H9 (cell line): ENCODE measurements around the gene ATP13A3. TPM values are rescaled to one million over a fixed set of nuclear protein-coding genes. Genes with fewer than 3 reads are reported as not detected.

Experiments used
- DNase-seq: peaks from one replicate; pipeline ENCODE4 v3.0.0-alpha.2; 2017
- H2AFZ ChIP-seq: one replicate; pipeline ENCODE4 v1.6.1; 2013; ENCODE audit warnings: mild to moderate bottlenecking, low read length, control low read depth, moderate library complexity
- H2AK5ac ChIP-seq: 2 replicates; pipeline ENCODE4 v1.6.1; 2013; ENCODE audit warnings: low read length, control low read depth, mixed read lengths; ENCODE audit not compliant: insufficient read length
- H2BK120ac ChIP-seq: one replicate; pipeline ENCODE4 v1.6.1; 2013; ENCODE audit warnings: low read depth, mild to moderate bottlenecking, low read length, control low read depth, inconsistent platforms; ENCODE audit not compliant: poor library complexity, severe bottlenecking
- H2BK12ac ChIP-seq: 2 replicates; pipeline ENCODE4 v1.6.1; 2013; ENCODE audit warnings: low read length, control low read depth, mixed read lengths, low read depth; ENCODE audit not compliant: insufficient read length
- H2BK15ac ChIP-seq: 2 replicates; pipeline ENCODE4 v1.6.1; 2013; ENCODE audit warnings: low read depth, low read length, control low read depth
- H2BK20ac ChIP-seq: one replicate; pipeline ENCODE4 v1.6.1; 2013; ENCODE audit warnings: low read depth, mild to moderate bottlenecking, low read length, control low read depth, inconsistent platforms; ENCODE audit not compliant: poor library complexity, severe bottlenecking
- H2BK5ac ChIP-seq: 2 replicates; pipeline ENCODE4 v1.6.1; 2013; ENCODE audit warnings: low read length, control low read depth, mixed read lengths; ENCODE audit not compliant: insufficient read length
- H3K14ac ChIP-seq: 2 replicates; pipeline ENCODE4 v1.6.1; 2013; ENCODE audit warnings: low read length, control low read depth; ENCODE audit not compliant: insufficient read depth
- H3K18ac ChIP-seq: 2 replicates; pipeline ENCODE4 v1.6.1; 2013; ENCODE audit warnings: low read depth, mild to moderate bottlenecking, mixed read lengths, low read length, control low read depth; ENCODE audit not compliant: insufficient read length
- H3K23ac ChIP-seq: 2 replicates; pipeline ENCODE4 v1.6.1; 2013; ENCODE audit warnings: low read length, control low read depth, mixed read lengths, low read depth; ENCODE audit not compliant: insufficient read length
- H3K23me2 ChIP-seq: 2 replicates; pipeline ENCODE4 v1.6.1; 2013; ENCODE audit warnings: low read depth, mild to moderate bottlenecking, mixed read lengths, low read length, control low read depth; ENCODE audit not compliant: insufficient read length, poor library complexity, severe bottlenecking
- H3K27ac ChIP-seq: 2 replicates; pipeline ENCODE4 v1.5.1; 2013; ENCODE audit warnings: low read length, control low read depth, mixed read lengths, low read depth; ENCODE audit not compliant: insufficient read length
- H3K27me3 ChIP-seq: 2 replicates; pipeline ENCODE4 v1.6.1; 2013; ENCODE audit warnings: low read length, control low read depth, inconsistent platforms; ENCODE audit not compliant: insufficient read depth
- H3K4ac ChIP-seq: 2 replicates; pipeline ENCODE4 v1.6.1; 2013; ENCODE audit warnings: low read depth, mild to moderate bottlenecking, control low read depth, inconsistent platforms, low read length, moderate library complexity
- H3K4me1 ChIP-seq: 2 replicates; pipeline ENCODE4 v1.6.1; 2013; ENCODE audit warnings: low read length, control low read depth, inconsistent platforms; ENCODE audit not compliant: insufficient read depth
- H3K4me2 ChIP-seq: 2 replicates; pipeline ENCODE4 v1.6.1; 2013; ENCODE audit warnings: low read length, control low read depth, mixed read lengths; ENCODE audit not compliant: insufficient read length, insufficient read depth
- H3K56ac ChIP-seq: 2 replicates; pipeline ENCODE4 v1.6.1; 2013; ENCODE audit warnings: low read depth, mild to moderate bottlenecking, mixed read lengths, low read length, control low read depth; ENCODE audit not compliant: insufficient read length
- H3K79me1 ChIP-seq: 2 replicates; pipeline ENCODE4 v1.6.1; 2013; ENCODE audit warnings: low read depth, mild to moderate bottlenecking, moderate library complexity, low read length, control low read depth, inconsistent platforms; ENCODE audit not compliant: insufficient read depth, poor library complexity, severe bottlenecking
- H3K79me2 ChIP-seq: 2 replicates; pipeline ENCODE4 v1.6.1; 2013; ENCODE audit warnings: low read length, control low read depth, inconsistent platforms; ENCODE audit not compliant: insufficient read depth
- H3K9ac ChIP-seq: 2 replicates; pipeline ENCODE4 v1.6.1; 2013; ENCODE audit warnings: low read length, control low read depth, mixed read lengths; ENCODE audit not compliant: insufficient read length; ENCODE audit errors: extremely low read depth
- H3K9me3 ChIP-seq: one replicate; pipeline ENCODE4 v1.6.1; 2013; ENCODE audit warnings: low read depth, low read length, inconsistent platforms; ENCODE audit not compliant: control insufficient read depth
- H3T11ph ChIP-seq: one replicate; pipeline ENCODE4 v1.6.1; 2013; ENCODE audit warnings: mild to moderate bottlenecking, low read length, control low read depth, inconsistent platforms
- H4K20me1 ChIP-seq: one replicate; pipeline ENCODE4 v1.6.1; 2013; ENCODE audit not compliant: control insufficient read depth, insufficient read length, insufficient read depth
- H4K5ac ChIP-seq: 2 replicates; pipeline ENCODE4 v1.6.1; 2013; ENCODE audit warnings: low read depth, mild to moderate bottlenecking, mixed read lengths, low read length, control low read depth; ENCODE audit not compliant: insufficient read length
- H4K8ac ChIP-seq: replicated peaks from 2 replicates; pipeline ENCODE4 v1.6.1; 2013; ENCODE audit warnings: low read length, control low read depth, mixed read lengths, low read depth; ENCODE audit not compliant: insufficient read length
- H4K91ac ChIP-seq: 2 replicates; pipeline ENCODE4 v1.6.1; 2013; ENCODE audit warnings: low read depth, mild to moderate bottlenecking, moderate library complexity, mixed read lengths, low read length, control low read depth; ENCODE audit not compliant: insufficient read length
- H3K27ac Mint-ChIP-seq, 3 experiments: 2 replicates in 2 of 3; 3 replicates in 1 of 3; pipeline ENCODE4 v1.8.0; 2020 to 2021; ENCODE audit warnings: mixed read lengths in 3 of 3, mild to moderate bottlenecking in 1 of 3, moderate library complexity in 1 of 3
- H3K27me3 Mint-ChIP-seq: 2 replicates; pipeline ENCODE4 v1.8.0; 2021; ENCODE audit warnings: low read depth, mild to moderate bottlenecking, moderate library complexity, mixed read lengths
- H3K36me3 Mint-ChIP-seq, 3 experiments: 2 replicates in 2 of 3; 3 replicates in 1 of 3; pipeline ENCODE4 v1.8.0; 2020 to 2021; ENCODE audit warnings: low read depth in 3 of 3, mixed read lengths in 3 of 3; ENCODE audit not compliant: insufficient read depth in 1 of 3
- H3K4me1 Mint-ChIP-seq, 2 experiments: 2 replicates each; pipeline ENCODE4 v1.8.0; 2020; ENCODE audit warnings: mixed read lengths in 2 of 2
- H3K4me3 Mint-ChIP-seq, 2 experiments: 2 replicates in 1 of 2; 3 replicates in 1 of 2; pipeline ENCODE4 v1.8.0; 2020 to 2021; ENCODE audit warnings: mild to moderate bottlenecking in 2 of 2, mixed read lengths in 2 of 2, moderate library complexity in 1 of 2
- H3K9me3 Mint-ChIP-seq, 2 experiments: 2 replicates in 1 of 2; 3 replicates in 1 of 2; pipeline ENCODE4 v1.8.0; 2020; ENCODE audit warnings: mild to moderate bottlenecking in 2 of 2, mixed read lengths in 2 of 2, moderate library complexity in 1 of 2
- CTCF ChIP-seq: fragments of 200-600 bp; sonication (generic); conservative IDR thresholded peaks from 3 replicates; pipeline ENCODE4 v1.8.0; 2021; ENCODE audit warnings: antibody characterized with exemption, mild to moderate bottlenecking
- WGBS: extraction: QIAGEN DNeasy Blood & Tissue Kit; methylation state at CpG from one replicate; pipeline ENCODE4 v1.1.7; 2013; ENCODE audit warnings: missing lambda C conversion rate, low lambda C conversion rate, mixed read lengths; ENCODE audit not compliant: insufficient read length; ENCODE audit errors: extremely low coverage; 5-methylcytosine and 5-hydroxymethylcytosine counted together
- total RNA-seq: library from RNA; stranded (reverse); gene quantifications from 2 replicates; pipeline ENCODE4 v1.2.1, GENCODE V29; 2021

The ATP13A3 gene
- total RNA-seq, 1 experiment from 2014 or later, result 78.5 TPM

- H3K36me3 Mint-ChIP-seq, result peaks cover 0 to 4% (median 2%) of the 10 kb centered on the region in 3 experiments; a peak in 2 of 7 replicates
- no peaks in the 10 kb centered on the region for H3K27me3 Mint-ChIP-seq
Observed at GRCh38 chr3:194468086-194468485, 18.7 kb downstream of the ATP13A3 start.

More at GRCh38 chr3:194468086-194468485, 18.7 kb downstream of the ATP13A3 start:
- TF ChIP-seq CTCF, result no peak
- H2BK20ac ChIP-seq, result no peak overlapping the region
- H2BK15ac ChIP-seq, result no peak overlapping the region
- H3K4me3 Mint-ChIP-seq, result no peak overlapping the region
- no peak overlapping the region for H2AK5ac ChIP-seq
- no peaks in the 10 kb centered on the region for H3K9me3 Mint-ChIP-seq
- no peak overlapping the region for H3T11ph ChIP-seq
- H3K79me1 ChIP-seq, result peaks cover 5% of the 10 kb centered on the region
- H3K79me2 ChIP-seq, result peaks cover 11% of the 10 kb centered on the region; the same call in 1 of the 2 replicates
- no CpG with 5 or more reads among the region's 3 CpGs for WGBS
- H3K9ac ChIP-seq, result no peak overlapping the region
- H3K18ac ChIP-seq, result no peak overlapping the region
- H3K23me2 ChIP-seq, result no peaks in the 10 kb centered on the region
- H3K27me3 ChIP-seq, result no peaks in the 10 kb centered on the region
- no peak overlapping the region for H2BK120ac ChIP-seq
- no peak overlapping the region for H3K27ac Mint-ChIP-seq
- H3K14ac ChIP-seq, result no peak overlapping the region
- H2BK5ac ChIP-seq, result no peak overlapping the region
- H3K23ac ChIP-seq, result no peak overlapping the region
- H3K9me3 ChIP-seq, result no peaks in the 10 kb centered on the region
- H3K4ac ChIP-seq, result no peak overlapping the region
- H3K4me1 ChIP-seq, result peaks cover 4% of the 10 kb centered on the region; the same call in 1 of the 2 replicates
- no peak overlapping the region for H4K5ac ChIP-seq
- no peak overlapping the region for H4K8ac ChIP-seq
- H3K4me2 ChIP-seq, result no peak overlapping the region
- no peak overlapping the region for H3K27ac ChIP-seq
- DNase-seq, result no peak
- no peaks in the 10 kb centered on the region for H4K20me1 ChIP-seq
- no peak overlapping the region for H2BK12ac ChIP-seq
- H3K56ac ChIP-seq, result no peak overlapping the region
- no peak overlapping the region for H2AFZ ChIP-seq
- H4K91ac ChIP-seq, result no peak overlapping the region
- H3K4me1 Mint-ChIP-seq, result peaks cover 10 to 11% of the 10 kb centered on the region in 2 experiments
